HL-60 (cell line): ENCODE measurements around the gene MAN2A2.

Source experiments
- DNase-seq, 2 experiments: peaks; one replicate each; pipeline ENCODE4 v3.0.0-alpha.2; 2010 to 2020; ENCODE audit warnings: low read depth in 1 of 2, low spot score in 1 of 2
- H3K27ac ChIP-seq: fragments of 250-450 bp; sonication (Bioruptor Pico); replicated peaks from 2 replicates; pipeline ENCODE4 v1.5.1; 2020; ENCODE audit warnings: mild to moderate bottlenecking, moderate library complexity
- H3K27me3 ChIP-seq: fragments of 250-450 bp; sonication (Bioruptor Pico); 2 replicates; pipeline ENCODE4 v1.5.1; 2021; ENCODE audit warnings: mild to moderate bottlenecking, moderate library complexity; ENCODE audit not compliant: insufficient read depth, poor library complexity, severe bottlenecking
- H3K4me3 ChIP-seq: replicated peaks from 2 replicates; pipeline ENCODE4 v1.5.1; 2011; ENCODE audit warnings: mild to moderate bottlenecking, control low read depth, low read length; ENCODE audit not compliant: insufficient read depth
- GABPA ChIP-seq: IDR thresholded peaks from 2 replicates; pipeline ENCODE4 v1.6.1; 2012; ENCODE audit warnings: low read depth
- POLR2AphosphoS5 ChIP-seq: IDR thresholded peaks from 2 replicates; pipeline ENCODE4 v1.6.1; 2012; ENCODE audit warnings: low read depth
- SPI1 ChIP-seq: IDR thresholded peaks from 2 replicates; pipeline ENCODE4 v1.6.1; 2012; ENCODE audit warnings: low read depth, mild to moderate bottlenecking, borderline replicate concordance
- TF ChIP-seq, protein P1 (sequence below): IDR thresholded peaks from one replicate; pipeline ENCODE4 v1.5.1; 2011; ENCODE audit warnings: low read length, control low read depth, inconsistent platforms; ENCODE audit not compliant: insufficient read depth
- TF ChIP-seq, protein P2 (sequence below): IDR thresholded peaks from 2 replicates; pipeline ENCODE4 v1.6.1; 2012; ENCODE audit warnings: low read depth; ENCODE audit not compliant: insufficient replicate concordance

MAN2A2 gene

DNA sequence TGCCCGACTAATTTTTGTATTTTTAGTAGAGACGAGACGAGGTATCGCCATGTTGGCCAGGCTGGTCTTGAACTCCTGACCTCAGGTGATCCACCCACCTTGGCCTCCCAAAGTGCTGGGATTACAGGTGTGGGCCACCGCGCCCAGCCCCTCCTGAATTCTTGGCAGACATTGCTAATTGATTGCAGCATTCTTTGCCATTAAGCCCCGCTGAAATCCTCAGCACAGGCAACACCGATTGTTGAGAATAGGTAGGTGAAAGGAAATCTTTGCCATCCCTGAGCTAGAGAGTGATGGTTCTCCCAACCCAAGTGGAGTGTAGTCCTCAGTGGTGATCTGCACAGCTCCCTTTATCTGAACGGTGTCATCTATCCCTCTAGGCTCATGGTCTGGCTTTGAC lies 1.6 kb downstream of the MAN2A2 start:
- no peak for DNase-seq
- no peak for TF ChIP-seq POLR2AphosphoS5
- TF ChIP-seq SPI1, result no peak
- no peak for TF ChIP-seq GABPA
- TF ChIP-seq, protein P1, sequence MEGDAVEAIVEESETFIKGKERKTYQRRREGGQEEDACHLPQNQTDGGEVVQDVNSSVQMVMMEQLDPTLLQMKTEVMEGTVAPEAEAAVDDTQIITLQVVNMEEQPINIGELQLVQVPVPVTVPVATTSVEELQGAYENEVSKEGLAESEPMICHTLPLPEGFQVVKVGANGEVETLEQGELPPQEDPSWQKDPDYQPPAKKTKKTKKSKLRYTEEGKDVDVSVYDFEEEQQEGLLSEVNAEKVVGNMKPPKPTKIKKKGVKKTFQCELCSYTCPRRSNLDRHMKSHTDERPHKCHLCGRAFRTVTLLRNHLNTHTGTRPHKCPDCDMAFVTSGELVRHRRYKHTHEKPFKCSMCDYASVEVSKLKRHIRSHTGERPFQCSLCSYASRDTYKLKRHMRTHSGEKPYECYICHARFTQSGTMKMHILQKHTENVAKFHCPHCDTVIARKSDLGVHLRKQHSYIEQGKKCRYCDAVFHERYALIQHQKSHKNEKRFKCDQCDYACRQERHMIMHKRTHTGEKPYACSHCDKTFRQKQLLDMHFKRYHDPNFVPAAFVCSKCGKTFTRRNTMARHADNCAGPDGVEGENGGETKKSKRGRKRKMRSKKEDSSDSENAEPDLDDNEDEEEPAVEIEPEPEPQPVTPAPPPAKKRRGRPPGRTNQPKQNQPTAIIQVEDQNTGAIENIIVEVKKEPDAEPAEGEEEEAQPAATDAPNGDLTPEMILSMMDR, result no peak
- TF ChIP-seq, protein P2, sequence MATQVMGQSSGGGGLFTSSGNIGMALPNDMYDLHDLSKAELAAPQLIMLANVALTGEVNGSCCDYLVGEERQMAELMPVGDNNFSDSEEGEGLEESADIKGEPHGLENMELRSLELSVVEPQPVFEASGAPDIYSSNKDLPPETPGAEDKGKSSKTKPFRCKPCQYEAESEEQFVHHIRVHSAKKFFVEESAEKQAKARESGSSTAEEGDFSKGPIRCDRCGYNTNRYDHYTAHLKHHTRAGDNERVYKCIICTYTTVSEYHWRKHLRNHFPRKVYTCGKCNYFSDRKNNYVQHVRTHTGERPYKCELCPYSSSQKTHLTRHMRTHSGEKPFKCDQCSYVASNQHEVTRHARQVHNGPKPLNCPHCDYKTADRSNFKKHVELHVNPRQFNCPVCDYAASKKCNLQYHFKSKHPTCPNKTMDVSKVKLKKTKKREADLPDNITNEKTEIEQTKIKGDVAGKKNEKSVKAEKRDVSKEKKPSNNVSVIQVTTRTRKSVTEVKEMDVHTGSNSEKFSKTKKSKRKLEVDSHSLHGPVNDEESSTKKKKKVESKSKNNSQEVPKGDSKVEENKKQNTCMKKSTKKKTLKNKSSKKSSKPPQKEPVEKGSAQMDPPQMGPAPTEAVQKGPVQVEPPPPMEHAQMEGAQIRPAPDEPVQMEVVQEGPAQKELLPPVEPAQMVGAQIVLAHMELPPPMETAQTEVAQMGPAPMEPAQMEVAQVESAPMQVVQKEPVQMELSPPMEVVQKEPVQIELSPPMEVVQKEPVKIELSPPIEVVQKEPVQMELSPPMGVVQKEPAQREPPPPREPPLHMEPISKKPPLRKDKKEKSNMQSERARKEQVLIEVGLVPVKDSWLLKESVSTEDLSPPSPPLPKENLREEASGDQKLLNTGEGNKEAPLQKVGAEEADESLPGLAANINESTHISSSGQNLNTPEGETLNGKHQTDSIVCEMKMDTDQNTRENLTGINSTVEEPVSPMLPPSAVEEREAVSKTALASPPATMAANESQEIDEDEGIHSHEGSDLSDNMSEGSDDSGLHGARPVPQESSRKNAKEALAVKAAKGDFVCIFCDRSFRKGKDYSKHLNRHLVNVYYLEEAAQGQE, result no peak
- Histone ChIP-seq H3K4me3 (no peak overlapping the region), H3K27ac (no peak overlapping the region), H3K27me3 (no peaks in the 10 kb centered on the region)

DNA sequence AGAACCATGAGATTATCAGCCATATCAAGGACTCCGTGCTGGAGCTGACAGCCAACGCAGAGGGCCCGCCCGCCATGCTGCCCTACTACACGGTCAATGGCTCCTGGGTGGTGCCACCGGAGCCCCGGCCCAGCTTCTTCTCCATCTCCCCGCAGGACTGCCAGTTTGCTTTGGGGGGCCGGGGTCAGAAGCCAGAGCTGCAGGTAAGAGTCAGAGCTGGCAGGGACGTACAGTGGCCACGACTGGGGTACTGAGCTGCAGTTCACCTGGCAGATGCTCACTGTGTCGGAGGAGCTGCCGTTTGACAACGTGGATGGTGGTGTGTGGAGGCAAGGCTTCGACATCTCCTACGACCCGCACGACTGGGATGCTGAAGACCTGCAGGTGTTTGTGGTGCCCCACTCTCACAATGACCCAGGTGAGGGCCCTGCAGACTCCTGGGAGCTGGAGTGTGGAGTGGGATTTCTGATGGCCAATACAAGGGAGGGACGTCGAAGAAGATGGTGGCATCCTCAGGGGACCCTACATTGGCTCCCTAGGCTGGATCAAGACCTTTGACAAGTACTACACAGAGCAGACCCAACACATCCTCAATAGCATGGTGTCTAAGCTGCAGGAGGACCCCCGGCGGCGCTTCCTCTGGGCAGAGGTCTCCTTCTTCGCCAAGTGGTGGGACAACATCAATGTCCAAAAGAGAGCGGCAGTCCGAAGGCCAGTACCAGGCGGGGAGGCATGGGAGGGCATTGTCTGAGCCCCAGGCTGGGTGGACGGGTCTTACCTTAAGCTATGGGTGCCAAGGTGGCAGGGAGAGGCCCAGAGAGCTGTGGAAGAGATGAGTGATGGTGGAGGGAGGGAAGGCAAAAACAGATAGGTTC lies 2.4 kb downstream of the MAN2A2 start:
- Histone ChIP-seq H3K27ac (no peak overlapping the region), H3K27me3 (no peaks in the 10 kb centered on the region), H3K4me3 (no peak overlapping the region)
- TF ChIP-seq, protein P2, result no peak
- TF ChIP-seq GABPA, result no peak
- TF ChIP-seq POLR2AphosphoS5, result no peak
- no peak for TF ChIP-seq SPI1
- TF ChIP-seq, protein P1, result no peak
- no peak for DNase-seq

DNA sequence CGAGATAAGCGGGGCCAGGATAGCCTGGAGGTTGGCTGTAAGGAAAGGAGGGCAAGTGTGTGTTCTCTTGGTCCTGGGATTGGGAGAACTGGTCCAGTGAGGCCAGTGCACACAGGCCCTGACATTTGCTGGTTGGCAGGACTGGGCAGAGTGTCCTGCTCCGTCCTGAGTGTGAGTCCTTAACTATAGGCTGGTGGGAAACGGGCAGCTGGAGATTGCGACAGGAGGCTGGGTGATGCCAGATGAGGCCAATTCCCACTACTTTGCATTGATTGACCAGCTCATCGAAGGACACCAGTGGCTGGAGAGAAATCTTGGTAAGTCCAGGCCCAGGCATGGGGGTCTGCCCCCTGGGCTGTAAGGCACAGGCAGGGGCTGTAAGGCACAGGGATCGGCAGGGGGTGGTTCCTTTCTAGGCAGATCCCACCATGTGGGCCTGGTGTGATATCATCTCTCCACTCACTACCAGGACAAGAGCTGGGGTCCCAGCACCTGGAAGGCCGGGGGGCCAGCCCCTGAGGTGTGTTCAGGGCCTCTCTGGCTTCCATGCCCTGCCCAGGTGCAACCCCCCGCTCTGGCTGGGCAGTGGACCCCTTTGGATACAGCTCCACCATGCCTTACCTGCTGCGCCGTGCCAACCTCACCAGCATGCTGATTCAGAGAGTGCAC lies 3.2 kb downstream of the MAN2A2 start:
- Histone ChIP-seq H3K27ac (no peak overlapping the region), H3K27me3 (no peaks in the 10 kb centered on the region), H3K4me3 (no peak overlapping the region)
- TF ChIP-seq SPI1 (no peak), GABPA (no peak), POLR2AphosphoS5 (no peak)
- TF ChIP-seq, protein P2, result no peak
- TF ChIP-seq, protein P1, result no peak
- DNase-seq, result no peak
